Thoracic aorta (tissue), 2 donors: ENCODE data around the gene CNPY3. TPM values are rescaled to one million over a fixed set of nuclear protein-coding genes. Genes with fewer than 3 reads are reported as not detected.

Source experiments
- ATAC-seq: fragments of 150-250 bp; one replicate; pipeline ENCODE4 v1.8.0; 2017; ENCODE audit warnings: low read depth; ENCODE audit not compliant: insufficient number of reproducible peaks, low FRiP score
- DNase-seq: peaks from one replicate; pipeline ENCODE4 v3.0.0-alpha.2; 2020; ENCODE audit warnings: low spot score
- H3K27ac ChIP-seq, 2 donors: fragments of 200-600 bp; sonication (generic); 1 replicate in 1 of 2; 2 replicates in 1 of 2; pipeline ENCODE4 v1.5.1; 2016; ENCODE audit warnings: mild to moderate bottlenecking in 2 of 2, moderate library complexity in 2 of 2
- H3K27me3 ChIP-seq: fragments of 200-600 bp; sonication (generic); replicated peaks from 2 replicates; pipeline ENCODE4 v1.6.0; 2016; ENCODE audit warnings: mild to moderate bottlenecking; ENCODE audit not compliant: insufficient read depth
- H3K36me3 ChIP-seq: fragments of 200-600 bp; sonication (generic); one replicate; pipeline ENCODE4 v1.5.1; 2016
- H3K4me1 ChIP-seq, 2 donors: fragments of 200-600 bp; sonication (generic); 1 replicate in 1 of 2; 2 replicates in 1 of 2; pipeline versions ENCODE4 v1.5.1 to v1.6.0; 2016; ENCODE audit warnings: low read depth in 2 of 2, mild to moderate bottlenecking in 1 of 2; ENCODE audit not compliant: control insufficient read depth in 1 of 2
- H3K4me3 ChIP-seq: fragments of 200-600 bp; sonication (generic); 2 replicates; pipeline ENCODE4 v1.5.1; 2016; ENCODE audit warnings: mild to moderate bottlenecking
- H3K9me3 ChIP-seq: fragments of 200-600 bp; sonication (generic); 2 replicates; pipeline ENCODE4 v1.5.1; 2016
- total RNA-seq, 2 donors: library from RNA; depleted of rRNA; stranded (reverse); fragments of >200 nt; gene quantifications; one replicate each; pipeline versions ENCODE4 v1.1.0 to v1.2.3, GENCODE V29; 2016
- TF ChIP-seq, protein P1 (sequence below): fragments of 200-600 bp; sonication (generic); IDR thresholded peaks from one replicate; pipeline ENCODE4 v1.5.1; 2019; ENCODE audit warnings: antibody characterized with exemption

Gene CNPY3
- total RNA-seq, 2 donors from 2014 or later = 33.7 to 40.3 TPM

DNA sequence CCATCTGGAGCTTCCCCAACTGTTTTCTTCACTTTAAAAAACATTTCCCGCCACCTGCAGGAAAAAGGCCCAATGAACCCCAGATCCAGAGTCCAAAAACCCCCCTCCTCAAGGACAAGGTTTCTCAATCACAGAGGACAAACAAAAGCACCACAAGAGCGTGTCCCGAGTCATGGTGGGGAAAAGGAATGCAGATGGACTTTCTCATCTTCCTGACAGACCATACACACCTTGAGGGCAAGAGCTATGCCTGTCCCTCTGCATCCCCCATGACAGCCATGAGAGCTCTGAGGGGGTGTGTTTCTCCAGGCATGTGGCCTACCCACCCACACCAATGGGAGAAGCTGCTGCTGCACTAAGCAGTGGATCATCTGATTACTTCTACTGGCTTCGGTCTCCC is 40.7 kb downstream of the CNPY3 start:
- ATAC-seq = no peak

DNA sequence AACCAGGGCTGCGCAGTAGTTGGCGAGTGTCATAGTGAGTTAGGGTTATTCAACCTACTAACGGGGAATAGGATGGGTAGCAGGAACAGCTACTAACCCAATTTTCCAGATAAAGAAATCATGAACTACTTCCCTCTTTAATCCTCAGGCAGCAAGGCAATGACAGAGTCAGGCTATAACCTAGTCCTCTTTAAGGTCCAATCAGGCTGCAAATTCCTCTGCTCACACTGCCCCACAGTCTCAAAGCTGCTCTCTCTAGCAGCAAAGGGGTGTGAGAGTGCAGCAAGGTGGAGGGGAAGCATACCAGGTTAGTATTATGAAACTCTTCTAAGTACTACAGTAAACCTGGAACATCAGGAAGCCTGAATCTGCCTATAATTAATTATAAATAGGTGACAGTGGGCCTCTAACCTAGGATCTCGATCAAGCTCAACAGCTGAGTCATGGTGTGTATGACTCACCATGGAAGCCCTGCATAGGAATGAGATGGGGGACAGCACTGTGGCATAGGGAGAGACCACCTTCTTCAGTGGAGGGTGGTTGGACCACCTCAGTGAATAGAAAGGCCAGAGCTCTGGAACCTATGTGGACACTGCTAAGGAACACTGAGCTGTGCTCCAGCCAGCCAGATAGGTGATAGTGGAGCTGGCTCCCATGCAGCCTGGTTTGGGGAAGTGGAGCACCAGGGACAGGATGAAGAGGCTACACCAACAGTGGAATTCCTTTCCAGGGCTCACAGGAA is 41.8 kb downstream of the CNPY3 start:
- peaks cover 10% of the 10 kb centered on the region for H3K36me3 ChIP-seq
- DNase-seq (no peak), ATAC-seq (no peak)
- H3K27me3 ChIP-seq = no peaks in the 10 kb centered on the region
- H3K4me3 ChIP-seq = no peak overlapping the region
- H3K9me3 ChIP-seq = no peaks in the 10 kb centered on the region
- TF ChIP-seq, protein P1, sequence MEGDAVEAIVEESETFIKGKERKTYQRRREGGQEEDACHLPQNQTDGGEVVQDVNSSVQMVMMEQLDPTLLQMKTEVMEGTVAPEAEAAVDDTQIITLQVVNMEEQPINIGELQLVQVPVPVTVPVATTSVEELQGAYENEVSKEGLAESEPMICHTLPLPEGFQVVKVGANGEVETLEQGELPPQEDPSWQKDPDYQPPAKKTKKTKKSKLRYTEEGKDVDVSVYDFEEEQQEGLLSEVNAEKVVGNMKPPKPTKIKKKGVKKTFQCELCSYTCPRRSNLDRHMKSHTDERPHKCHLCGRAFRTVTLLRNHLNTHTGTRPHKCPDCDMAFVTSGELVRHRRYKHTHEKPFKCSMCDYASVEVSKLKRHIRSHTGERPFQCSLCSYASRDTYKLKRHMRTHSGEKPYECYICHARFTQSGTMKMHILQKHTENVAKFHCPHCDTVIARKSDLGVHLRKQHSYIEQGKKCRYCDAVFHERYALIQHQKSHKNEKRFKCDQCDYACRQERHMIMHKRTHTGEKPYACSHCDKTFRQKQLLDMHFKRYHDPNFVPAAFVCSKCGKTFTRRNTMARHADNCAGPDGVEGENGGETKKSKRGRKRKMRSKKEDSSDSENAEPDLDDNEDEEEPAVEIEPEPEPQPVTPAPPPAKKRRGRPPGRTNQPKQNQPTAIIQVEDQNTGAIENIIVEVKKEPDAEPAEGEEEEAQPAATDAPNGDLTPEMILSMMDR = no peak
- H3K4me1 ChIP-seq = no peaks in the 10 kb centered on the region
- no peak overlapping the region for H3K27ac ChIP-seq

More for the DNA sequence above, 40.7 kb downstream of the CNPY3 start:
- H3K4me3 ChIP-seq = no peak overlapping the region
- DNase-seq = no peak
- no peaks in the 10 kb centered on the region for H3K4me1 ChIP-seq
- peaks cover 21% of the 10 kb centered on the region for H3K36me3 ChIP-seq
- no peaks in the 10 kb centered on the region for H3K9me3 ChIP-seq
- no peaks in the 10 kb centered on the region for H3K27me3 ChIP-seq
- H3K27ac ChIP-seq = no peak overlapping the region
- TF ChIP-seq, protein P1 = no peak

DNA sequence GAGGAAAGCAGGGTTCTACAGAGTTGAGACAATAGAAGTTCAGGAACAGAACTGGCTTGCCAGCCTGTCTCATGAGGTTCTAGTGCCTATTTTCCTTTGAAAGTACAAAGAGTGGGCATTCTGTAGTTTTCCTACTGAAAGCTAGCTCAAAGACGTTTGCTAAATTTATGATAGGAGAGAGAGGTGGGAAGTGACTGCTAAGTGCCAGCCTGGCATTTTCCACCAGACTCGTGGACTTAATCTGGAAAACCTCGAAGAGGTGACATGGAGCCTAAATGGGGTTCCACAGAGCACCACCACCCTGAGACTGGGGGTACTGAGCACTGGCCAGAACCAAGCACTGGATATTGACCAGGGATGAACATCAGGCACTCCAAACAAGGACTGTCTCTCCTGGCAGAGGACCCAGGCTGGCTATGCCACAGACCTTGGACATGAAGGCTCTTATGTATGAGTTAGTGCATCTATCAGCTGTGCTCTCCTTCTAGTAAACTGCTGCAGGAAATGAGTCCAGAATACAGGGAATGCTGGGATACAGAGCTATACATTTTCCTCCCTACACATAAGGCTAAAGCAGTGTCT is 42.6 kb downstream of the CNPY3 start:
- DNase-seq (no peak), ATAC-seq (no peak)
- Histone ChIP-seq H3K4me3 (no peak overlapping the region), H3K27ac (no peak overlapping the region), H3K36me3 (peaks cover 4% of the 10 kb centered on the region), H3K27me3 (no peaks in the 10 kb centered on the region), H3K4me1 (peaks cover under 1 to 7% of the 10 kb centered on the region in 2 donors), H3K9me3 (no peaks in the 10 kb centered on the region)
- TF ChIP-seq, protein P1 = no peak

DNA sequence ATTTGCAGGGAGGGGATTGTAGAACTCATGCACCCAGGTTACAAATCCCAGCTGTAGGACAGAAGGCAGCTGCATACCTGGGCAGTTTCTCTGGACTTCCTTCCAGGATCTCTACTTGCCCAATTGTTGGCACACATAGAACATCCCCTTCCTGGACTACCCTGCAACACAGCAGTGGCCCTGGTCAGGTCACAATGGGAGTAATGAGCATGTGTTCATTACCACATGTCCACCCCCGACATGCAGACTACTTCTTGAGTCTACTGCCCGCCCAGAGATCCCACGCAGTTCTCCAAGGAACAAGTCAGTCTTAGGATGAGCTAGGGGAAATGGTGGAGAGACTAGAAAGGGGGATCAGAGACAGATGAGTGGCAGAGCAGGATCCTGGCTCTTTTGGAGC is 44.6 kb downstream of the CNPY3 start:
- H3K4me1 ChIP-seq = peaks cover 11 to 19% of the 10 kb centered on the region in 2 donors
- TF ChIP-seq, protein P1 = no peak
- no peaks in the 10 kb centered on the region for H3K36me3 ChIP-seq
- DNase-seq (no peak), ATAC-seq (no peak)
- no peak overlapping the region for H3K27ac ChIP-seq
- no peak overlapping the region for H3K4me3 ChIP-seq
- no peaks in the 10 kb centered on the region for H3K27me3 ChIP-seq
- H3K9me3 ChIP-seq = no peaks in the 10 kb centered on the region

DNA sequence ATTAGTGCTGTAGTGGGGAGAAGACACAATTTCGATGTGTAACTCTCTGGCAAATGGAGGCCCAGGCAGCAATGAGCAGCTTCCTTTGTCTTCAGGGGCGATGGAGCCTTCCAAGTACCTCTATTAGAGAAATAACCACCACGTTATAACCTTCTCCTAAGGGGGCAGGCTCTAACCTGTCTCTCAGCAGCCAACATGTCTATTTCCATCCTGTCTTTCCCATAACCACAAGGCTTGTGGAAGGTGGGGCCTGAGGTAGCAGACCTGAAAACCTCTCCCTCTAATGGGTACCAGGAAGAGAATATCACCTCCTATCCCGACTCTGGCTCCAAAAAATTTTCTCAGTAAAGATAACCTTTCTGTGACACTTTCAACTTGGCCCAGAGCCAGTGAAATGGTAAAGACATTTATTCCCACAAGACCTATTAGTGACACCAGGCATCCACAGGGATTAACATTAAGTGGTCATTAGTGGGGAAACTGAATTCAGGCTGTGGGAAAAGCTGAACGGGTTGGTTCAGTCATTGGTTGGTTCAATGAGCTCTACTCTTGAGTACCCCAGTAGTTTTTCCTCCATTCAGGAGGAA is 45.7 kb downstream of the CNPY3 start:
- H3K4me3 ChIP-seq = no peak overlapping the region
- TF ChIP-seq, protein P1 = no peak
- H3K27me3 ChIP-seq = no peaks in the 10 kb centered on the region
- H3K4me1 ChIP-seq = peaks cover 15 to 27% of the 10 kb centered on the region in 2 donors
- H3K27ac ChIP-seq = no peak overlapping the region
- H3K36me3 ChIP-seq = no peaks in the 10 kb centered on the region
- DNase-seq (no peak), ATAC-seq (no peak)
- no peaks in the 10 kb centered on the region for H3K9me3 ChIP-seq
